OCI-LY7 (cell line): Measurements from ENCODE around the gene INPP5A.
"Not testable (repeated sequence)": the region's sequence is repeated elsewhere in the genome, so short reads cannot be mapped to it uniquely, and the experiment has no call there.

ENCODE experiments used
- EZH2phosphoT487 ChIP-seq: fragments of 200-600 bp; sonication (generic); IDR thresholded peaks from 2 replicates; pipeline ENCODE4 v1.6.1; 2018; ENCODE audit warnings: low read depth, borderline replicate concordance, mild to moderate bottlenecking, mixed run types, antibody characterized with exemption, low read length, moderate library complexity, mixed read lengths
- TF ChIP-seq, protein P1 (sequence below): fragments of 200-600 bp; sonication (generic); conservative IDR thresholded peaks from 2 replicates; pipeline ENCODE4 v1.5.1; 2014; ENCODE audit warnings: mild to moderate bottlenecking, antibody characterized with exemption, low read length, moderate library complexity, mixed read lengths

DNA sequence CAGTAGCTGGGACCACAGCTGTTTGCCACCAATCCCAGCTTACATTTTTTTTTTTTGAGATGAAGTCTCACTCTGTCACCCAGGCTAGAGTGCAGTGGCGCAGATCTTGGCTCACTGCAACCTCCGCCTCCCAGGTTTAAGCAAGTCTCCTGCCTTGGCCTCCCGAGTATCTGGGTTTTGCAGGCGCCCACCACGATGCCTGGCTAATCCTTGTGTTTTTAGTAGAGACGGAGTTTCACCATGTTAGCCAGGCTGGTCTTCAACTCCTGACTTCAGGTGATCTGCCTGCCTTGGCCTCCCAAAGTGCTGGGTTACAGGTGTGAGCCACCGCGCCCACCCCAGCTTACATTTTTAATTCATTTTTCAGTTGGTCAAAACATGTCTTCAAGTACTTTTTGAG, 46.1 kb upstream of the INPP5A start:
- TF ChIP-seq, protein P1, sequence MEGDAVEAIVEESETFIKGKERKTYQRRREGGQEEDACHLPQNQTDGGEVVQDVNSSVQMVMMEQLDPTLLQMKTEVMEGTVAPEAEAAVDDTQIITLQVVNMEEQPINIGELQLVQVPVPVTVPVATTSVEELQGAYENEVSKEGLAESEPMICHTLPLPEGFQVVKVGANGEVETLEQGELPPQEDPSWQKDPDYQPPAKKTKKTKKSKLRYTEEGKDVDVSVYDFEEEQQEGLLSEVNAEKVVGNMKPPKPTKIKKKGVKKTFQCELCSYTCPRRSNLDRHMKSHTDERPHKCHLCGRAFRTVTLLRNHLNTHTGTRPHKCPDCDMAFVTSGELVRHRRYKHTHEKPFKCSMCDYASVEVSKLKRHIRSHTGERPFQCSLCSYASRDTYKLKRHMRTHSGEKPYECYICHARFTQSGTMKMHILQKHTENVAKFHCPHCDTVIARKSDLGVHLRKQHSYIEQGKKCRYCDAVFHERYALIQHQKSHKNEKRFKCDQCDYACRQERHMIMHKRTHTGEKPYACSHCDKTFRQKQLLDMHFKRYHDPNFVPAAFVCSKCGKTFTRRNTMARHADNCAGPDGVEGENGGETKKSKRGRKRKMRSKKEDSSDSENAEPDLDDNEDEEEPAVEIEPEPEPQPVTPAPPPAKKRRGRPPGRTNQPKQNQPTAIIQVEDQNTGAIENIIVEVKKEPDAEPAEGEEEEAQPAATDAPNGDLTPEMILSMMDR = not testable (repeated sequence)
- TF ChIP-seq EZH2phosphoT487 = not testable (repeated sequence)
